Islet of Langerhans (tissue), 1 donor: ENCODE measurements around the gene DCLK1.

ENCODE experiments used
- FAIRE-seq: peaks from one replicate; lab custom pipeline; 2011; peaks lifted over from hg19 to GRCh38; lab: Jason Lieb, UNC

Gene DCLK1

DNA sequence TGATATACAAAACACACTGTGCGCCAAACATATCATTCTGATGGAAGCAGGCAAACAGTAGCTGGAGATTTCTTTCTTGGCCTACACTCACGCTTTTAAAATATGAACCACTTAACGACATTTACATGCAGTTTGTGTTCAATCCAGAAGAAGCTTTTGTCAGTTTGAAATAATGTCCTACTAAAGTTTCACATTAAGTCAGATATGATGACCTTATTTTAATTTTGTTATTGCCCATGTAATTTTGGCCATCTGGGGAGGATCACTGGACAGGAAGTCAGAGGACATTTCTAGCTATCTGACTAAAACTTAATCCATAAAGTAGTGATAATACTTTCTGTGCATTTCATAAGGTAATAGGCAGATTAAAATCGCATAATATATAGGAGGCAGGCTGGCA lies 98.1 kb downstream of the DCLK1 start:
- FAIRE-seq = no peak

DNA sequence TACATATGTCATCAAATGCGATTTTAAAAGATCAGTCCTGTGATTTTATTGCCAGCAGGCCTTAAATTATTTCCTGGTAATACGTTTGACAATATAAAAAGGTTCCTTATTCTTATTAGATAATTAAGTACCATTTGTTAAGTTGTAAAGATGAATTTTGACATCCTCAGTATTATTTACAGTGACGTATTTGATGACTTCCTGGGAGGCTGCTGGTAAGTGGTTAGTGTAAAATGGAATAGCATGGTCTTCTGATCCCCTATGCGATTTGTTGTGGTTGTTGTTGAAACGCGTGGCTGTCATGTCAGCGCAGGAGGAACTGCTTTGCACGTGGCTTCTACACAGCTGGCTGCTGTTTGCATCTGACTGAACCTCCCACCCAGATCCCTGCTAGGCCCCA lies 99.7 kb downstream of the DCLK1 start:
- FAIRE-seq = no peak

DNA sequence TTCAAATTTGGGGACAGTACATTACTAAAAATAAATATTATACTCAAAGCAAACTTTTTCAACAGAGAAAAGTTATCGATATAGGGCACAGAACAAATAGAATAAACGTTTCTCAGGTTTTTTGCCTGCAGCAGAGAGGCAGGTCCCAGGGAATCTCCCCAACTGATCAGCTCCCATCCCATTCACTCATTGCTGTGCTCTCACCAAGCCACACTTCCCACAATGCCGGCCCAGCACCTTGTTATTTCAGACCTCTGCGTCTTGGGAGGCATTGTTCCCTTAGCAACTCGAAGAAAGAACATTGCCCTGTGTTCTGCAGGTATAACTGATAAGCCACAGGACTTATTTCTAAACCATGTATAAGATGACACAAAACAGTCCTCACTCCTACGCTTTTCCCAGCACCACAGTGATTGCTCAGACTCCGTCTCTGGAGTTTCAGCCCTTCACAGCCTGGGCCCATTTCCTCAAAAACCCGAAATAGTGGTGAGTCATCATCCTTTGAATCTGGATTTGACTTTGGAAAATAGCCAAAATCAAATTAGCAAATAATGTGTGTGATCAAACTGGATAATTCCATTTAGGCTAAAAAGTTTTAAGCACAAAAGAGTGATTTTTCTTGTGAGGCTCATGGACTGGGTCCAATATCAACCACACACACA lies 100.4 kb downstream of the DCLK1 start:
- no peak for FAIRE-seq

DNA sequence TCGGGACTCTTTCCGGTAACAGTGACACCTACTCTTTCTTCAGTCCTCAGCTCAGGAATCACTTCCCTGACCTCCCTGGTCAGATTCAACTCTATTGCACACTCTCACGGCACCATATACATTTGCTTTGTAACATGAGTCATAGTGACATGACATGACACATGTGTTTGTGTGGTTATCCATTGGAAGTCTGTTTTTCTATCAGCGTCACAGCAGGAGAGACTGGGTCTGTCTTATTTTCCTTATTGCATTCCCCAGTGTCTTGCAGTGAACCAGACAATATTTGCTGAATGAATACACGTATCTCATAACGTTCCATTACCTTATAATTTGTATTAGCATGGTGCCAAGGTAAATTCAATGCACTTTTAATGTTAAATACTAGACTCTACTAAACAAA lies 102.0 kb downstream of the DCLK1 start:
- FAIRE-seq = no peak

DNA sequence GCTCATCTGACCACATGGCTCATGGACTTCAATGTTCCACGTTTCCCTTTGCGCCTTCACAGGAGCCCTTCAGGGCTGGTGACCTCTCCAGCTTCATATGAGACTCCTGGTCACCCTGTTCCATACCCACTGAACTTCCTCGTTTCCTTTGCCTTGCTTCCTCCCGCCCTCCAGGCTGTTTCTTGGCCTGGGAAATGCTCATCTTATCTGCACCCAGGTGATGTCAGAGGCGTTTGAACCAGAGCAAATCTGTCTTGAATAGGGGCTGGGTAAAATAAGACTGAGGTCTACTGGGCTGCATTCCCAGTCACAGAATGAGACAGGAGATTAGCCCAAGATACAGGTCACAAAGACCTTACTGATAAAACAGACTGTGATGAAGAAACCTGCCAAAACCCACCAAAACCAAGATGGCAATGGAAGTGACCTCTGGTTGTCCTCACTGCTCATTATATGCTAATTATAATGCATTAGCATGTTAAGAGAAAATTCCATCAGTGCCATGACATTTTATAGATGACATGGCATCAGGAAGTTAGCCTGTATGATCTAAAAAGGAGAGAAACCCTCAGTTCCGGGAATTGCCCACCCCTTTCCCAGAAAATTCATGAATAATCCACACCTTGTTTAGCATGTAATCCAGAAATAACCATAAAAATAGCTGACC lies 102.7 kb downstream of the DCLK1 start:
- FAIRE-seq = no peak

DNA sequence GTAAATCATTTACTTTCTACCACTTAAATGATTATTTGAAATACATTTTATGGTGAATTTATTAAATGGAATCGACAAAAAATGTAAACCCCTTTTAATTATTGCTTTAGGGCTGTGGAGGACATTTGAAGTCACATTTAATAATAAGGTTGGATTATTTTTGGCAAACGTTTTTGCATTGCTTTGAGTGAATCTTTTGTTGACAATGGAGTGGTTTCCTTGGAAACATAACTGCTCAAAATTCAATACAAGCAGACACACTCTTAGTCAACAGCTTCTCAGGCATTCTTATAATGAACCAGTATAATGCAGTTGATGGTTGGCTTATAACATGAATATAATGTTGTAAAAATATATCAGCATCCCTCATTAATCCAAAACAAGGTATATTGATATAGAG lies 104.7 kb downstream of the DCLK1 start:
- no peak for FAIRE-seq

DNA sequence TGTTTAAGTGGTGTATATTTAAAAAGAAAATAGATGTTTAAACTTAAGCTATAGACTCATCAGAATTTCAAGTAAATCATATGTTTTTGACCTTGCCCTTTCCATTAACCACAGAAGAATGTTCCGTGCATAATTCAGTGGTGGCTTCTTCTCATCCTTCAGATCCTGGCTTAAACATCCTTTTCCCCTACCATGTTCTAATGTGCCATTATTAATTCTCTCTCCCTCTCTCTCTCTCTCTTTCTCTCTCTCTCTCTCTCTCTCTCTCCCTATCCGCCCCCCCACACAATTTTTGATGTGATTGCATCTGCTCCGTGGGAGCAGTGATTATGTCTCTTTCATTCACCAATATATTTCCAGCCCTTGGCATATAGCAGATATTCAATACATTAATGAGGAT lies 116.4 kb downstream of the DCLK1 start:
- no peak for FAIRE-seq

DNA sequence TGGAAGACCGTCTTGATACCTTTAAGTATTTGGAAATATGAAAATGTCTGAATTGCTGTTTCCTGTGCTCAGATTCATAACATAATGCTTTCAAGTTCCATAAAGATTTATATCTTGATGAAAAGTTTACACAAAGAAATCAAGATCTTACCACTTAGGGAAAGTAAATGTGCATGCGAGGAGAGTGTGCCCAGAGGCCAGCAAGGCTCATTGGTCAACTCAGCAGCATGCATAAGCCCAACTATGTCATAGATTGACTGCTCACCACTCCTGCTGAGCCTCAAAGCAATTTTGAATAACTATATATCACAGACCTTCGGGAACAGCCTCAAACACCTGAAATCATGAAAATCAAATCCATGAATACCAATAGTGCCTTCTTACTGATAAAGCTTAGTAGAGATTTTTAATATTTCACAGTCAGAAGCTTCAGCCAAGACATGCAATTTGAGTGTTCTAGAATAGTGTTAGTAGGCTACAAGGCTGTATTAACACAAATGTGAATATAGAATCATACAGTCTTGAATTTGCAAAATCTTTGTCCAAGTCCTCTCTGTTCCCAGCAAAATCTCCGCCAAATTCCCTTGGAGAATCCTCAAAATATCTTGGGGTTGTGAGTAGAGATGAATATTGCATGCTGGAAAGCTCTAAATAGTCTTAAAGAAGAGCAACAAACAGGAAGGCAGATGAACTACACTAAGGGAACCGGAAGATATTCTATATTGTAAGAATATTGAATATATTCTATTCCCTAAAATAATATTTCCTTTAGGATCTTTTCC lies 124.1 kb downstream of the DCLK1 start:
- no peak for FAIRE-seq

DNA sequence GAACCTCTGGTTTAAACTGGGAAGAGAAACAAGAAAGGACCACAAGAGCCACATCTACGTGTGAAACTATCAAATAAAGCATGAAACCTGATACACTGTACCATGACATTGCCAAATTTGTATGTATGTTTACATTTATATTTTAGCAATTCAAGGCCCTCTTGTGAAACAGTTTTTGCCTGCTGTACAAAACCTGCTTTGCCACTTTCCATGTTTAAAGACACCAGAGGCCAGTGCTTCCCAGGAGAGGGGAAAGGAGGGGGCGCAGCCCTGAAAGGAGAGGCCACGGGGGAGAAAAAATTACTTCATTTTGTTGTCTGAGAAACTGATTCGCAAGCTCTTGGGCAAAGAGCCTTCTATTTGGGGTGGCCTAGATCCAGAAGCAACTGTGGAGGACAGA lies 124.8 kb downstream of the DCLK1 start:
- no peak for FAIRE-seq

DNA sequence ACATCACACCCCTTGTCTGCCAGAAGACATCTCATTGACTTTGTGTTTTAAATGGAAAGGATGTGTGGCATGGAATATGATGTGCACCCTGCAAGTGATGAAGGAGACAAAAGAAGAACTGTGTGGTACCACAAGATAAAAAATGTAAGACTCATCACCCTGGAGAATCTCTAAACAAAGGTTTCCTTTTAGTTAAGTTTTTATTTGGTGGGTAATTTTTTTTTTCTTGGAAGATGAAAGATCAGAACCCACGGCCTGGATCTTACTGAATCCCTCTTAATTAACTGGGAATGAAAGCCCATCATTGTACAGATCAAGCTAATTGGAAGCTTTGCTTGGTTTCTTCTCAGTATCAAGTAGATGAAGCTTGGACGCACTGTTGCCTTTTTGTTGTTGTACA lies 129.6 kb downstream of the DCLK1 start:
- no peak for FAIRE-seq

DNA sequence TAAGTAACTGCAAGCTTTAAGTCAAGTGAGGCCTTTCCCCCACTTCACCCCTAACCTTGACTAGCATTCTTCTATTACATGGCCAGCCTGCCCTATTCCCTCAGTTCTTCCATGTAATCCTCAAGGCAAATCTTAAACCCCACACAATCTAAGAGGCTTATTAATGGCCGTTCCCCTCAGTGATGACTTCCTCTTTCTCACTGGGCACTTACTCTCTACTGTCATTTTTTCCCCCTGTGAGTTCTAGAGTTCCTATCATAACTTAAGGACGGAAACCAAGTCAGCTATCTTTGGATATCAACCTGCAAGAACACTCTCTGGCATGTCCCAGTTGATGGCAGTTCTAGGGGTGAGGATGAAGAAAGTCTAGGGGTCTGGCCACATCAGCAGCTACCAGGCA lies 131.2 kb downstream of the DCLK1 start:
- no peak for FAIRE-seq

DNA sequence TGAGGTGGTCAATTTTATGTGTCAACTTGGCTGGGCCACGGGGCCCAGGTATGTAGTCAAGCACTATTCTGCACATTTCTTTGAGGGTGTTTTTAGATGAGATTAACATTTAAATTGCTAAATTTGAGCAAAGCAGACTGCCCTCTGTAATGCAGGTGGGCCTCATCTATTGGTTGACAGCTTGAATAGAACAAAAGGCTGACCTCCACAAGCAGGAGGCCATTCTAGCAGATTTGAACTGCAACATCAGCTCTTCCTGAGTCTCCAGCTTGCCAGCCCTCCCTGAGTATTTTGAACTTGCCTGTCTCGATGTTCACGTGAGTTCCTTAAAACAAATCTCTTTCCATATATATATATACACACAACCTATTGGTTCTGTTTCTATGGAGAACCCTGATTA lies 134.8 kb downstream of the DCLK1 start:
- FAIRE-seq = no peak

DNA sequence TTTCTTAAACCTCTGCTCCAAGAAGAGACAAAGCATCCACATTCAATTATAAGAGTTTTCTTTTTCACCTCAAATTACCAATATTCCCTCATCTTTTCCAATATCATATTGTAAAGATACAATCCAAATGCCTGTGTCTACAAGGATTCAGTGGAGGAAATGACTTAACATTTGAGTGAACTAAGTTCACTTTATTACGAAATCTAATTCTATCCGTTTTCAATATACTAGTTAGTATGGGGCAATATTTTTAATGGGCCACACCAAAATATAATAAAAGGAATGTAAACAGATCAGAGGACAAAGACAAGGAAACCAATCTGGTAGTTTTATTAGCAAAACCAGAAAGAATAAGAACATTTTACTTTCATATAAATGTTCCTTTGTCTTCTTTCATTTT lies 136.0 kb downstream of the DCLK1 start:
- no peak for FAIRE-seq

DNA sequence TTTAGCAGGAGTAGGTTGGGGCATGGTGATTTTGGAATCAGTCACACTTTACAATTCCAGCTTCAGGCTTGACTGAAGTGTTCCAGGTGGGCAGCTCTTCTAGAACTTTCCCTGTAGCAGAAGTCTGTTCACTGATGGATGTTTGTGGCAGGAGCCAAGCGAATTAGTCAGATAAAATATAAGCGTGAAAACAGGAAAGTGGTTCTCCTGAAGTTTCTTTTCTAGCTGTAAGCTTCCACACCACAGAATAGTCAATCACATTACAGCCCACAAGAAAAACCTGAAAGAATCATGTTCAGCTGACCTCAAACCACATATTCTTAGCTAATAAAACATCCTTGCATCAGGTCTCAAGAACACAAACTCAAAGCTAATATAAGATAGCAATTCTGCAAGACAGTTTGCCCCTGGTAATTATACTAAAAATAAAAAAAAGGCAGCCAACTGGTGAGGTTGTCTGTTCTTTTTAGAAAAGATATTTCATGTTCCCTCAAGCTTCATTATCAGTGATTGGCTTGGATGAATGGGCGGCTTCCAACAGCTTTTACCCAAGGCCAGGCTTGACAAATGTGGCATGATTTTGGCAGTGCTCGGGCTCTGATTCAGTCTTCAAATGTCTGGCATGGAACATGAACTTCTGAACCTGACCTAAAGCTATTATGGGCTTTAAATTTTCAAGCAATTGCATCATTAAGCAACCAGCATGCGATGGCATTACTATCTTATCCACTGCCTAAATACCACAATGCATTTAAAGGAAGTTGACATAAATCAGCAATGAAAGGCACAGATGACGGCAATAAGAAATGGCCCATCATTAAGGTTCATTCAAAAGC lies 136.8 kb downstream of the DCLK1 start:
- FAIRE-seq = no peak

DNA sequence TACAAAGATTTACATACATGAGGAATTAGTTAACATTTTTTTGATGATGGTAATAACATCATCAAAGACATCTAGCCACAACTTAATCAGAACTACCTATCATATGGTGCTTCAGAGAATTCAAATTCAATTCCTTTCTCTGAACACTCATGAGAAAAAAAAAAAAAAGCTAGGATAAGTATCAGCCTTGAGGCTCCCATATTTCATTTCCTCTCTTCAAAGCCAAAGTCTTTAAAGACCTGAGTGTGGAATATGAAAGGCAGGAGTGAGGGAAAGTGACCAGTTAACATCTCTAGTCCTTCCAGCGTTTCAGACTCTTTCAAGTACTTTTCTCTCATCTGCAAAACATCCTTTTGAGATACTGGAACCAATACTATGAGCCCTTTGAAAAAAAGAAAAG lies 137.5 kb downstream of the DCLK1 start:
- FAIRE-seq = no peak

DNA sequence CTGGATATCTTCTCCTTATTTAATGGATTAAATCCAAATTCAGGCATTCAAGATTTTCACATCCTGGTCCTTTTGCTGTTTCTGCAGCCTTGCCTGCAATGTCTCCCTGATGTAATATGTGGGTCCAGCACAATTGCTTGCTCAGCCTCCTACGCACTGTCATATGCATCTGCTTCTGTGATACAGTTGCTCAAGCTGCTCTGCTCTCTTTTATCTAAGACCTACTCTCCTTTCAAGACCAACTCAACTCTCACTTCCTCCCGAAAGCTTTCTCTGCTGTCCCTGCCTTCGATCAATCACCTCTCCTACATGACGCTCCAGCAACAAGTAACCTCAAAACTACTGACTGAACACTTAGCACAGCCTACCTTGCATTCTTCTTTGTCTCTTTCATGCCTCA lies 138.2 kb downstream of the DCLK1 start:
- no peak for FAIRE-seq

DNA sequence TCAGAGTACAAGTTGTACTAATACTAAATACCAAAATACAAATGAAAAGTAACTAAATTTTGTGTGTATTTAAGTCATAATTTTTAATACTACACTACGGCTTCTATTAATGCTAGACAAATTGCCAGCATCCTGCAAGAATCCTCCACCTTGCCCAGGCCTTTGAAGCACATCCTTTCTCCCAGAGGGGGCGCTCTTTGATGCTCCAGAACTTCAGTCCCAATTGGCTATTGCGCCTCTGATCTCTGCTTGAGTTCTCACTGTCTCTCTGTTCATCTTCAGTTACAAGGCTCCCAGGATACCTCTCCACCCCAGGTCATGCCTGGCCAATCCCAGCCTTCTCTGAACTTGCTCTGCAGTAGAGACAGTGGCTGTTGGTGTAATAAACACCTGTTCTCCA lies 141.0 kb downstream of the DCLK1 start:
- FAIRE-seq = no peak

DNA sequence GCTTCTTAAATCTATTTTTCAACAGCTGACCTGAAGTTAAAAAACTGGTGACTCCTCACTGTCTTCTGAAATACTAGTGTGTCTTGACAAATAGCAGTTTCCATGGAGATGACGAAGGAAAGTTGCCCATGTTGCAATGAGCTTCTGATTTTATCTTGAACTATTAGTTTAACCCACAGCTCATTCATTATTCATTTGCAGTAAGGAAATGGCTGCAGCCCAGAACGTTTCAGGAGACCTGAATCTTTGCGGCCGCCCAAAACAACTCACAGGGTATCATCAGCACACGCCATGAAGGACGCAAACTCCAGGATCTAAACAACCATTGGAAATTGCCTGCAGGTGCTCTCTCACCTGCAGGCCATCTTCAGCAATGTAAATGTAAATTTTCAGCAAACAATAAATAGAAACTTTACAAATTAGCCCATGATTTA lies 142.5 kb downstream of the DCLK1 start:
- no peak for FAIRE-seq

DNA sequence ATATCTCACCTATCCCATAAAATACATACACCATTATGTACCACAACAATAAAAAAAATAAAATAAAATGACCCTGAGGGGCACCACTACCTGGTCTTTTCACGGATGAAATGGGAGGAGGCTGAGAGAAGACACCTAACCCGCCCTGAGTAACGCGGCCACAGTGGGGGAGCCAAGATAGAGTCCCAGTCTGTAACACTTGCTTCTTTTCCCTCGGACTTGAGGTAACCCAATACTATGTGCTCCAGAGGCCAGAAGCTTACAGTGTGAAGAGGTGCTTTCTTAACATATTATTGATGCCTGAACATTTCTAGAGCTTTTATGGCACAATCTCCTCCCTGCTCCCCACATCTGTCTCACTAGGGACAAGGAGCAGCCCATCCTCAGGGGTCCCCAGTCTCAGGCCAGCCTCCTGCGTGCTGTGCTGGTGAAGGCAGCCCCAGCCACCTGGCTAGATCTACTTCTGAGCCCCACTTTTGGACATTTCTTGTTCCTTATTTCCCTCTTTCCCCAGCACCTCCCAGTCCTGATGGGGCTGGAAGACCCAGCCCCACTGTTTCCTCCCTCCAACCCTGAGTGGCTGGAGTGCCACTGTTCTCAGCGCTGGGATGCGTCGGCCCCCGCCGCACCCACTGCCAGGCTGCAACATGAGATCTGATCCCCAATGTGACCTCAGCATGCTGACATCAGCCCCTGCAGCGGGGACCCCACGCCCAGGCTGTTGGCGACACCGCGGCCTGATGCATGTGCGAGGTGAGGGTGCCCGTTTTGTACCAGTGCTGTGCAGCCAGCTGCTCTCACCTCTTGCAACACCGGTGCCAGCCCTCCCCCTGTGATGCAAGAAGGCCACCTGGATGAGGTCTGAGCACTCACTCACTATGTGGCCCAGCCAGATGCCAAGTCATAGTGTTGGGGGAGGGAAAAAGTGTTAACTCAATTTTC lies 143.3 kb downstream of the DCLK1 start:
- no peak for FAIRE-seq

DNA sequence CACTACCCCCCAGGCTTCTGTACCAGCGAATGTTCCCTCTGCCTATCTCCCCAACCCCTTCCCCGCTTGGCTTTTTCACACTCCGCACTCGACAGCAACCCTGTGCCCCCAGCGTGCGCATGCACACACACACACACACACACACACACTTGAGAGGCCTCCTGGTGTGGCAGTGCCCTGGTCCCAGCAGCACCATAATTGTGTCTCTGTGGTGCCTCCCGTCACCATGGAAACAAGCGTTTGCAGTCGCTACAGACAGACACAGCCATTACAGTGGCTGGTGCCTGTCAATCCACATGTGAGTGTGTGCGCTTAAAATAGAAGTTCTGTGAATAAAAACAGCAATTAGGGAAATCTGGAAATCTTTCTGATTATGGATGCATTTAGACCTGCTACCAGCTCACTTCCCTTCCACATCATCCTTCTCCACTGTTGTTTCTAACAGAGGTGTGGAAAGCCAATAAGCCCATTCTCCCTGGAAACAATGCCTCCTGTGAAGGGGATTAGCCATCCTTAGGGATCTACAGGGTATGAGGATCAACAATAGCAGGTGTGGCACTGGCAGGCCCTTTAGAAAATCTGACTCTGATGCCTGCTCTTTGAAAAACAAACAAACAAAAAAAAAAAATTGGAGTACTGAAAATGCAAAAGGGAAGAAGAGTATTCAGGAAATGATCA lies 146.3 kb downstream of the DCLK1 start:
- FAIRE-seq = no peak

DNA sequence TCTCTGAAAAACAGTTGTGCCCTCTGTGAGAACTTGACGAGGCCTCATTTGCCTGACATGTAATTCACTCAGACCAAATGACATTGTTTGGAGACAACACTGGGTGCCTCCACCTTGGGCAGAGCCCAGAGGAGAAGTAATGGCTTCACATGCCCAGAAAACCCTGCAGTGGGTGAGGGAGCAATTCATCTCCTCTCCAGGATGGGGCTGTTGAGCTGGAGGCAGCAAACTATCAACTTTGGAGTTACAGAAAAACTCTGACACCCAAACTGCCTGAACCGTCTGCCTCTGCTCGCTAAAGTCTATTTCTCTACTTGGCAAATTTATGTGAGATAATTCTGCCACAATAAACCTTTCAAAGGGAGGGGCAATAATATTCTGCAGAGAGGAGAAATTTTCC lies 146.9 kb downstream of the DCLK1 start:
- no peak for FAIRE-seq
